D721Med (cell line): ENCODE measurements around the gene PROZ.

Experiments used
- DNase-seq: peaks from one replicate; pipeline ENCODE4 v3.0.0; 2011; ENCODE audit warnings: low spot score; ENCODE audit not compliant: insufficient read length
- FAIRE-seq: peaks from 2 replicates; lab custom pipeline; 2011; peaks lifted over from hg19 to GRCh38; lab: Jason Lieb, UNC
- TF ChIP-seq, protein P1 (sequence below): IDR thresholded peaks from 2 replicates; pipeline ENCODE4 v1.5.1; 2012; ENCODE audit warnings: mild to moderate bottlenecking, control low read depth; ENCODE audit not compliant: insufficient read depth; ENCODE audit errors: missing control alignments

The PROZ gene

DNA sequence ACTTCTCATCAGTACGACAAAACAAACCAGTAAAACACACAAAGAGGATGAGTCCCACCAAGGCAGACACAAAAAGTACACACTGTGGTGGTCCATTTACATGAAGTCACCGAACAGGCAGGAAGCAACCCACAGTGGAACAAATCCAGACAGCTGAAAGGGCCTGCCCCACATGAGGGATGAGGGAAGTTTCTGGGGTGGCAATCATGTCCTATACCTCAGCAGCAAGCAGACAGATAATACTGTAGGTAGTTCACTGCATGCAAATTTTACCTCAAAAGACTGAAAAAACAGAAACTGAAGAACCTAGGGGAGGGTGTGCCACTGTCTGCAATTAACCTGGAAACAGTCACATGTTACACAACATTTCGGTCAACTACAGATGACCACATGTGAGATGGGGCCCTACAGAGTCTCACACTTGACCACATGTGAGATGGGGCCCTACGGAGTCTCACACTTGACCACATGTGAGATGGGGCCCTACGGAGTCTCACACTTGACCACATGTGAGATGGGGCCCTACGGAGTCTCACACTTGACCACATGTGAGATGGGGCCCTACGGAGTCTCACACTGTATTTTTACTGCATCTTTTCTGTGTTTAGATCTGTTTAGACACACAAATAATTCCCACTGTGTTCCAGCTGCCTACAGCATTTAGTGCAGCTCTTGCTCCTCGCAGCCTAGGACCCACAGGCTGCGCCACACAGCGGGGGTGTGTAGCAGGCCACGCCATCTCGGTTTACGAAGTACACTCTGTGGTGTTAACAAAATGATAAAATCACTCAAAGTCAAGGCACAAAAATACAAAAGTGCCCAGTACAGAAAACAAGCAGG, 27.8 kb downstream of the PROZ start:
- DNase-seq (no peak), FAIRE-seq (no peak)
- TF ChIP-seq, protein P1, sequence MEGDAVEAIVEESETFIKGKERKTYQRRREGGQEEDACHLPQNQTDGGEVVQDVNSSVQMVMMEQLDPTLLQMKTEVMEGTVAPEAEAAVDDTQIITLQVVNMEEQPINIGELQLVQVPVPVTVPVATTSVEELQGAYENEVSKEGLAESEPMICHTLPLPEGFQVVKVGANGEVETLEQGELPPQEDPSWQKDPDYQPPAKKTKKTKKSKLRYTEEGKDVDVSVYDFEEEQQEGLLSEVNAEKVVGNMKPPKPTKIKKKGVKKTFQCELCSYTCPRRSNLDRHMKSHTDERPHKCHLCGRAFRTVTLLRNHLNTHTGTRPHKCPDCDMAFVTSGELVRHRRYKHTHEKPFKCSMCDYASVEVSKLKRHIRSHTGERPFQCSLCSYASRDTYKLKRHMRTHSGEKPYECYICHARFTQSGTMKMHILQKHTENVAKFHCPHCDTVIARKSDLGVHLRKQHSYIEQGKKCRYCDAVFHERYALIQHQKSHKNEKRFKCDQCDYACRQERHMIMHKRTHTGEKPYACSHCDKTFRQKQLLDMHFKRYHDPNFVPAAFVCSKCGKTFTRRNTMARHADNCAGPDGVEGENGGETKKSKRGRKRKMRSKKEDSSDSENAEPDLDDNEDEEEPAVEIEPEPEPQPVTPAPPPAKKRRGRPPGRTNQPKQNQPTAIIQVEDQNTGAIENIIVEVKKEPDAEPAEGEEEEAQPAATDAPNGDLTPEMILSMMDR = no peak

DNA sequence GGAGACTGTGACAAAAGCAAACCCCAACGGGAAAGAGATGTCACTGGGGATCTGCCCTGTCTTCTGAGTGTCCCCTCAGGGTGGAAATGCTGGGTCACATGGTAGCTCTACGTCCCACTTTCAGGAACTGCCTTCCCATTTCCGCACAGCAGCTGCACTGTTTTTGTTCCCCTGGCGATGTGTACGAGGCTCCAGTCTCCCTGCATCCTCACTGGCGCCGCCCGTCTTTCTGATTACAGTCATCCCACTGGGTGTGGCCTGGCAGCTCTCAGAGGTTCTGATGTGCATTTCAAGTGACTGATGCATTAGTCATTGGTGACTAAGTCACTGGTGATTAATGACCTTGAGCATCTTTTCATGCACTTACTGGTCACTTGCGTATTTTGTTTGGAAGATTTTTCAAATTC, 28.8 kb downstream of the PROZ start:
- DNase-seq (no peak), FAIRE-seq (no peak)
- TF ChIP-seq, protein P1 = no peak

DNA sequence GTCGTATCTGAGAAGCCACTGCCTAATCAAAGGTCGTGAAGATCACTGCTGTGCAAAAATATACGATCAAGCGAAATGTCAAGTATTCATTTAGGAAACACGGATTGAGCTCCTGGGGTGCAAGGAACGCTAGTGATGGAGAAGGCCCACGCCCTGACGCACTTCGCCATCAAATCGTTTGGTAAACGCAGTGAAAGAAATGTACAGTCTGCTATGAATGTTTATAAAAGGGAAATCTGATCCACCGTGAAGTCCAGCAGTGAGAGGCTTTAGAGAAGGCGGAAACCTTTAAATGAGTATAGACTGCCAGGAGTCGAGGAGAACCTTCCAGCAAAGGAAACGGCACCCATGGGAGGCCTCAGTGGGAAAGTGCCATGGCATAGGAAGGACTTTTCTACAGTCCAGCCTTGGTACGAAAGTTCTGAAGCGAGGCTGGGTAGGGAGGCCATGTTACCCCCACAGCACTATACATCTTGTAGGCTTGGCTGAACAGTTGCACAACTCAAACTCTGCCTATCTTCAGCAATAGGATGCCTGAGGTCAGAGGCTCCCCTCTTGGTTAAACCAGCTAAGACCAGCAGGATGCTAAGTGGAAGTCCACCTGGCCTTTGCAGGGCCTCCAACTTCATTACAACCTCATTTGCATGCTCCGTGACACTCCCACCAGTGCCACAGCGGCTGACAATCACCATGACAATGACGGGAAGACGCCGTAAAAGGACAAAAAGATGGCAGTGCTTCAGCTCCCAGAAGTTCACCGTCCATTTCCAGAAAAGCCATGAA, 29.6 kb downstream of the PROZ start:
- DNase-seq = no peak
- TF ChIP-seq, protein P1 = no peak
- FAIRE-seq = no peak

DNA sequence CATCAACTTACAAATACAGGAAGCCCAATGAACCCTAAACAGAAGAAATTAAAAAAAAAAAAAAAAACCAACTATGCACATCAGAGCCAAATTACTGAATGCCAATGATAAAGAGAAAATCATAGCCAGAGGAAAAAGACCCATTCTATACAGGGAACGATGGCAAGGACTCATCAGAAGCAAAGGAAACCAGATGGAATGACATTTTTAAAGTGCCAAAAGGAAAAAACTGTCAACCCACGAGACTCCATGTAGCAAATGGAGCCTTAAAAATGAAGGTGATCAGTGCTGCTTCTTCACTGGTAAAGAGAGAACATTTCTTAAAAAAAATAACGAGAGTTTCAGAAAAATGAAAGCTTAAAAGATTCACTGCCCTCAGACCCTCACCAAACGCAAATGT, 31.7 kb downstream of the PROZ start:
- no peak for DNase-seq
- FAIRE-seq = no peak
- TF ChIP-seq, protein P1 = no peak

DNA sequence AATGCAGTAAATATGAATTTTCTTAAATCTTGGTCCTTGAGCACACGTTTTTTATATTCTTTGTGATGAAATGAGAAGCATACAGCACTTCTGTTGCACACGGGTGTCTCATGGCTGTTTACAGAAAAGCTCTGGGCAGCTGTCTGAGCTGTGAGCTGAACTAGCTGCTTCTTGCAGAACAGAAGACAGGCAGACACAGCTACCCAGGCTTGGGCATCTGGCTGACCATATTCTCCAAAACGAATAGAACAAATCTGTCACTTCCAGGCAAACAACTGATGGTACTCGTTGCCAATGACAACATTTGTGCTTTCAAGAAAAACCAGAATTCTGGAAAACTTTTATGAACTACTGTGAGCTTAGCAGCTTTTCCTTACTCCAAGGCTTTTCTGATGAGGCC, 33.8 kb downstream of the PROZ start:
- no peak for FAIRE-seq
- TF ChIP-seq, protein P1 = no peak
- no peak for DNase-seq

DNA sequence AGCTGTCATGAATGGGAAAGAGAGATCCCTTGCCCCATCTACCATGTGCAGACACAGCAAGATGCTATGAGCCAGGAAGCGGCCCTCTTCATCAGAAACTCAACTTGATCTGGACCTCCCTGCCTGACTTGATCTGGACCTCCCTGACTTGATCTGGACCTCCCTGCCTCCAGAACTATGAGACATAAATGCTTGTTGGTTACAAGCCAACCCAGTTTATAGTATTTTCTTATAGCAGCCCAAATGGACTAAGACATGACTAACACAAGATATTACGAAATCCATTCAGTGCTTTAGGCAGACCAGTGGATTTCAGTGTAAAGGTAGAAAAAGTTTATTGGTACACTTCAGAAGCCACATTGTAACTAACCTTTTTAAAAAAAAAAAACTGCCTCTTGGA, 34.5 kb downstream of the PROZ start:
- TF ChIP-seq, protein P1 = no peak
- no peak for FAIRE-seq
- no peak for DNase-seq

DNA sequence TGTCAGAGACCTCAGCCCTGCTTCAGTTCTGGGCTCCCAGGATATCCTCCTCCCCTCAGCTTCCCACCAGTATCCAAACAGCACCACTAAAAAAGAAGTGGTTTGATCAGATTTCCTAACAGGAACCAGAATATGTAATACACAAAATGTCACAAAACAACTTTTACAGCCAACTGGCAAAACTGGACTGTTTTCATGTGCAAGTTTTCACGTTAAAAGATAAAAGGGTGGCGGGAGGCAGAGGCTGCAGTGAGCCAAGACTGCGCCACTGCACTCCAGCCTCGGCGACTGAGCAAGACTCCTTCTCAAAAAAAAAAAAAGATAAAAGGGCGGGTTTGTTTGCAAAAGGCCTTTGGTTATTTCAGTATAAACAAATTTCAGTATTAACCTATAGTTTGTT, 36.9 kb downstream of the PROZ start:
- DNase-seq (no peak), FAIRE-seq (no peak)
- TF ChIP-seq, protein P1 = no peak
